ENCODE measurements around the gene FAM184B. TPM values are rescaled to one million over a fixed set of nuclear protein-coding genes. Genes with fewer than 3 reads are reported as not detected.

Gene FAM184B
- total RNA-seq, result not detected

GRCh38 chr4:17781300-17782287 lies at the start of gene FAM184B:
Gene FAM184B (minus strand): TSS chr4:17781621. CDS start chr4:17781299, 322 bp downstream.
- no peak for DNase-seq (ENCODE audit: low spot score)

- DNase-seq (ENCODE audit: low spot score), result no peak
Observed at GRCh38 chr4:17823871-17824669, 42.6 kb upstream of the FAM184B start.

GRCh38 chr4:17817027-17817426 lies 35.6 kb upstream of the FAM184B start:
- DNase-seq (ENCODE audit: low spot score), result no peak

- no peak for DNase-seq (ENCODE audit: low spot score)
Observed at GRCh38 chr4:17816142-17816541, 34.7 kb upstream of the FAM184B start.

GRCh38 chr4:17814140-17814539 lies 32.7 kb upstream of the FAM184B start:
- no peak for DNase-seq (ENCODE audit: low spot score)

GRCh38 chr4:17812801-17813200 lies 31.4 kb upstream of the FAM184B start:
- DNase-seq (ENCODE audit: low spot score), result no peak

GRCh38 chr4:17812125-17812524 lies 30.7 kb upstream of the FAM184B start:
- DNase-seq (ENCODE audit: low spot score), result no peak

- DNase-seq (ENCODE audit: low spot score), result no peak
Observed at GRCh38 chr4:17811078-17811603, 29.7 kb upstream of the FAM184B start.

- DNase-seq (ENCODE audit: low spot score), result peak; percentile 100
Observed at GRCh38 chr4:17810260-17811077, 29.0 kb upstream of the FAM184B start, which contains the start of the genes DCAF16 and NCAPG. Gene DCAF16 (minus strand): TSS chr4:17810757. CDS start chr4:17804141, 6,616 bp downstream. Gene NCAPG (plus strand): TSS chr4:17810979. CDS start chr4:17811078, 99 bp downstream.

- DNase-seq (ENCODE audit: low spot score), result no peak
Observed at GRCh38 chr4:17809667-17810066, 28.2 kb upstream of the FAM184B start.

- DNase-seq (ENCODE audit: low spot score), result no peak
Observed at GRCh38 chr4:17807446-17807845, 26.0 kb upstream of the FAM184B start.

GRCh38 chr4:17805580-17806155 lies 24.2 kb upstream of the FAM184B start:
- DNase-seq (ENCODE audit: low spot score), result no peak

GRCh38 chr4:17797808-17798207 lies 16.4 kb upstream of the FAM184B start:
- no peak for DNase-seq (ENCODE audit: low spot score)

GRCh38 chr4:17794730-17795129 lies 13.3 kb upstream of the FAM184B start:
- no peak for DNase-seq (ENCODE audit: low spot score)

GRCh38 chr4:17788956-17789355 lies 7.5 kb upstream of the FAM184B start:
- DNase-seq (ENCODE audit: low spot score), result no peak

- DNase-seq (ENCODE audit: low spot score), result no peak
Observed at GRCh38 chr4:17787315-17787714, 5.9 kb upstream of the FAM184B start.

GRCh38 chr4:17786567-17786966 lies 5.1 kb upstream of the FAM184B start:
- no peak for DNase-seq (ENCODE audit: low spot score)

GRCh38 chr4:17785858-17786257 lies 4.4 kb upstream of the FAM184B start:
- DNase-seq (ENCODE audit: low spot score), result no peak

GRCh38 chr4:17780501-17781299 lies 721 bp downstream of the FAM184B start:
- no peak for DNase-seq (ENCODE audit: low spot score)

- no peak for DNase-seq (ENCODE audit: low spot score)
Observed at GRCh38 chr4:17778431-17778830, 3.0 kb downstream of the FAM184B start.
